CD4-positive, alpha-beta T cell treated with Interleukin-6 at 100 ng/mL for 8 hours (primary cell): ENCODE measurements around the gene DRD2.
"Not testable (repeated sequence)": the region's sequence is repeated elsewhere in the genome, so short reads cannot be mapped to it uniquely, and the experiment has no call there.

Experiments used
- DNase-seq: peaks from one replicate; pipeline ENCODE4 v3.0.0-alpha.2; 2020; ENCODE audit warnings: mixed read lengths, low spot score

Gene DRD2

DNA sequence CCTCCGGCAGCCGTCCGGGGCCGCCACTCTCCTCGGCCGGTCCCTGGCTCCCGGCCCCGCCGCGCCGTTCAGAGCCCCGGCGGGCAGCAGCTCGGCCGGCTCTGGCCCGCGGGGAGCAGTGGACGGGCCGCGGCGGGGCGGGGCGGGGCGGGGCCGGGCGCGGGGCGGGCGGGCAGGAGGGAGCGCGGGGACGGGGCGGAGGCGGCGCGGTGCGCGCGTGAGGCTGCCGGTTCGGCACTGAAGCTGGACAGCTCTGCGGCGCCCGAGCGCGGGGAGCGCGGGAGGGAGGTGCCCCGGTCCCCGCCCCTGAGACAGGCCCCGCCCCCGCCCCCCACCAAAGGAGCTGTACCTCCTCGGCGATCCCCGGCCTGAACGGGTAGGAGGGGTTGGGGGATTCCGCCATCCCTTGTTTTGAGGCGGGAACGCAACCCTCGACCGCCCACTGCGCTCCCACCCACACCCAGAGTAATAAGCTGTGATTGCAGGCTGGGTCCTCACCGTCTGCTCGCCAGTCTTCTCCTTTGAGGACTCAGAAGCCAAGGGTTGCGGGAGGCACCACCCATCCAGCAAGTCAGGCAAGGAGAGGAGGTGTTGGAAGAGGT lies at the start of gene DRD2:
DRD2 (minus strand) TSS at position 239 of the 602 bp plus-strand sequence. CDS start 50,747 bp downstream, outside the sequence.
- DNase-seq = no peak

DNA sequence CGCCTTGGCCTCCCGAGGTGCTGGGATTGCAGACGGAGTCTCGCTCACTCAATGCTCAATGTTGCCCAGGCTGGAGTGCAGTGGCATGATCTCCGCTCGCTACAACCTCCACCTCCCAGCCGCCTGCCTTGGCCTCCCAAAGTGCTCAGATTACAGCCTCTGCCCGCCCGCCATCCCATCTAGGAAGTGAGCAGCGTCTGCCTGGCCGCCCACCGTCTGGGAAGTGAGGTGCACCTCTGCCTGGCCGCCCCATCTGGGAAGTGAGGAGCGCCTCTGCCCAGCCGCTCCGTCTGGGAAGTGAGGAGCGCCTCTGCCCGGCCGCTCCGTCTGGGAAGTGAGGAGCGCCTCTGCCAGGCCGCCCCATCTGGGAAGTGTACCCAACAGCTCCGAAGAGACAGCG lies 48.7 kb upstream of the DRD2 start:
- not testable (repeated sequence) for DNase-seq

DNA sequence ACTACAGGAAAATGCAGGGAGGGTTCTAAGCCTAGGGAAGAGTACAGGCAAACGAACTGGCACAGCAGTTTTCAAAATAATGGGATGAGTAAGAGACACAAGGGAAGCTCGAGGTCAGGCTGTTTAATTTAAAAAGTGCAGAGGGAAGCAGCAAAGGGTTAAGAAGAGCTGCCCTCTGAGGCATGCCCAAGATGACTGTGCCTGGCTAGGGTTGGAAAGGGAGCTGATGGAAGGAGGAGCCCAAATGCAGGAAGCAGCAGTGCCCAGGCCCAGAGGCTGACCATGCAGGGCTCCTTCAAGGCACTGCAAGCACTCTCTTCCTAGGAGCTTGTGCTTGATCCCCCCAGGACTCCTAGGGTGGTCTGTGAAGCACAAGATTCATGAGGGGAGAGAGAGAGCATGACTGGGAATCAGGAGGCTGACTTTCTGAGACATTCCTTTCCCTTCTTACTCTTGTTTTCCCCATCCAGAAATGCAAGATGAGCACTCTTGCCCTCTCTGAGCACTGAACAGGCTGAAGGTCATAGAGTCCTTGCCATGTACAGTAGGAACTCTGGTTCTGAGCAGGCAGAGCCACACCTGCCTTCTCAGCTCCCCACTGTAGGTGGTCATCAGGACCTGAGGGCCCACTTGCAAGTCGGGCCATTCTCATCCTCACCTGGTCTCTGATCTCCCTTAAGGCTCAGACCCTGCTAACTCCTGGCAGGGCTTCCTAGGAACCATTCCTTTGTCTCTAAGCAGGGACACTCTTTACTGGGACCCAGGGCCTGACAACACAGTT lies 46.7 kb upstream of the DRD2 start:
- no peak for DNase-seq

DNA sequence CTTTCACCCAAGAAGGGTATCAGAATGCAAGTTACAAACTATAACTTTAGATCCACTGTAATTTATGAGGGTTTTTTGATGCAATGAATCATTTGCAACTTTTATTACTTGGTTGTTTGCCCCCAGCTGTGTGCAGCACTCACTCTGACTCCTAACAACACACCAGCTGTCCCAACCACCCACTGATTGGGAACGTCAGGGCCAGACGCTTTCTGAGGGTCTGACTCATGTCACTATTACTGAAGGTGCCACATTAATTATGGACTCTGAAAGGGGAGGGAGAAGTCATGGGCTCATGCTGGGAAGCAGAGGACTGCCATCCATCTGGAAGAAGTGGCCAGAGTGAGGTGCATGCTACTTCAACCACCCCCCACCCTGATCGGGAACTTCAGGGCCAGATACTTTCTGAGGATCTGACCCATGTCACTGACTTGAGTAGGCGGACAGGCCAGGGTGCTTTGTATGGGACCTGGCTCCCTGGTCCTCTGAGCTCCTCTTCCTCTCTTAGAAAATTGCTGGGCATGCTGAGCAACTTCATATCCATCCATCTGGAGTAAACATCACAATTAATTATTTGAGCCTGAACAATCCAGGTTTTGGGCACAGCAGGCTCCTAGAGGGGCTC lies 44.9 kb upstream of the DRD2 start:
- no peak for DNase-seq

DNA sequence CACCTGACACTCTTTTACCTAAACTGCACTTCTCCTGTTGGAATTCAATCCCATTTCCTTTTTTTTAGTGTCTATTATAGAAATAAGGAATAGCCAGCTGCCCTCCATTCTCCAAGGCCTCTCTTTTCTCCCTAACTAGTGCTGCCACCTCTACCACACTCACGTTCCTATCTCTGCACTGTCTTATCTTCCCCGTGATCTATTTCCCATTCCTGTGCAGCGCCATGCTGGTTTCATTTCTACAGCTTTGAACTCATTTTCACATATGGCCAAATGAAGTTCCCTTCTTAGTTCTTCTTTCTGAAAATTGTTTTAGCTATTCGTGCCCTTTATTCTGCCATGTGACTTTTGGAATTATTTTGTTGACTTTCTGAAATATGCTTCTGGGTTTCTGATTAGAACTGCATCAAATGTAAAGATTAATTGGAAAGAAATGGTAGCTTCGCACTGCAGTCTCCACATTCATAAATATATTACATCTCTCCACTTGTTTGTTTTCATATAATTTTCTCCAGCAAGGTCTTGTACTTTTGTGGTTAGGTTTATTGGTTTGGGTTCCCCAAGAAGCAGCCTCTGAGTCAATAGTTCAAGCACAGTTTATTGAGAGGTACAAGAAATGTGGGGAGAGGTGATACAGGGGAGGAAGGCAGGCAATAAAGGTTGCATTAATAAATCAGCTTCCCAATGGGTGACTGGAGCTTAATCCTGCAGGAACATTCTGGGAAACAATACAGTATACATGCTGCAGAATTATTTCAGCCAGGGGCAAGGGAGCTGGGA lies 43.7 kb upstream of the DRD2 start:
- no peak for DNase-seq

DNA sequence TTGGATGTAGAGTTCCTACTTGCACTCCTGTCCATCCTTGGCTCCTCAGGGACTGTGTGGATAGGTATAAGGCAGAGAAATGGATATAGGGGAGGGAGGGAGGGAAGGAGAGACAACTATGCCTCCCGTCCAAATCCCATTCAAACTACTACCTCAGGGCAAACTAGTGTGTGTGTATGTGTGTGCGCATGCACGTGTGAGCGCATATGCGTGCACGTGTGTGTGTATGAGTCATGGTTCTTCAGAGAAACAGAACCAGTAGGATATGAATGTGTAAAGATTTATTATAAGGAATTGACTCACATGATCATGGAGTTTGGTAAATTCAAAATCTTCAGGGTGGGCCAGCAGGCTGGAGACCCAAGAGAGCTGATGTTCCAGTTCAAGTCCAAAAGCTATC lies 42.2 kb upstream of the DRD2 start:
- DNase-seq = no peak

DNA sequence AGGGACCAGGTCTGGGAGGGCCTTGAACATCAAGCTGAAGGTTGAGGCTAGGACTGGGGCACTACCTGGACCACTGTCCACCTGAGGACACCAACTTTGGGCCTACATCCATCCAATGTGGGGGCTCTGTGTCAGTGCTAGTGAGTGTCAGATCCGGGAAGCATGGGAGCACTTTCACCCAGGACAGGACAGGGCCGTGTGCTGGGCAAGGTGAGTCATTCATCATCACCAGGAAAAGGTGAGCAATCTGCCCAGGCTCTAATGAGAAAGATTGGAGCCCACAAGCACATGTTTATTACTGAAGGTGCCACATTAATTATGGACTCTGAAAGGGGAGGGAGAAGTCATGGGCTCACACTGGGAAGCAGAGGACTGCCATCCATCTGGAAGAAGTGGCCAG lies 39.7 kb upstream of the DRD2 start:
- no peak for DNase-seq

DNA sequence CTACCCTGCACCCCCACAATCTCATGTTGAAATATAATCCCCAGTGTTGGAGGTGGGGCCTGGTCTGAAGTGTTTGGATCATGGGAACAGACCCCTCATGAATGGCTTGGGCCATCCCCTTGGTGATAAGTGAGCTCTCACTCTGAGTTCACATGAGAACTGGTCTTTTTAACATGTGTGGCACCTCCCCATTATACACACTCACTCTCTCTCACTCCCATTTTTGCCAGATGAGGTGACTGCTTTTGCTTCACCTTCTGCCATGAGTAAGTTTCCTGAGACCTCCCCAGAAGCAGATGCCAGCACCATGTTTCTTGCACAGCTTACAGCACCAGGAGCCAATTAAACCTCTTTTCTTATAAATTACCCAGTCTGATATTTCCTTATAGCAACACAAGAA lies 32.1 kb upstream of the DRD2 start:
- DNase-seq = no peak

DNA sequence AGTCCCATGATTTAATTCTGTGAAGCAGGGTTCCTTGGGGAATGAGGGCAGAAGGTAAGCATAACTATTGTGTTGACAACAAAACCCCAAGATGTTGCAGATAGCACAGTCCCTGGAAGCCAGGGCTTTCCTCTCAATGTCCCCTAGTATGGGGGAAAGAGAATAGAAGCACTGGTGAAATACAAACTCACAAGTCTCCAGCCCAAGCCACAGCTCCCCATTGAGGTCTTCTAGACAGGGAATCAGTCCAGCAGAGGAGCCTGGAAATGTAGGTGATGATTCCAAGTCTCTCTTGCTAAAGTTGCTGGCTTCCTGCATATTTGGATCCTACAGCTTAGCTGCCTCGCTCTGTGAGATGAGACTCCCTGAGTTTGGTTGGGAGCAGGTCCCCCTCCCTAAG lies 31.7 kb upstream of the DRD2 start:
- DNase-seq = no peak

DNA sequence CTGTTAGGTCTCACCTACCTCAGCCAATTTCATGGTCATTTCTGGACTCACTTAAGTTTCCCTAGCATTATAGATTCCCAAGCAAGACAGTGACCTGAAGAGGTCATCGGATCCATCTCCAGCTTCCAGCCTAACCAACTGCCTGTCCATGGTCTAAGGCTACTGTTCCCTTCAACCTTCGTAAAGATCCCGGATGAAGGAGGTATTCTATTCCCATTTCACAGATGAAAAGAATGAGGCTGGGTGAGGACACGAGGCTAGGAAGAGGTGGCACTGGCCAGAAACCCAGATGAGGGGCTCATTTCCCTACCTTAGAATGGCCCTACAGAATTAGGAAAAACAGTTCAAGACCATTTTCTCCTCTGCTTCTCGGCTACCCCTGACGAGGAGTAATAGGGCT lies 31.3 kb upstream of the DRD2 start:
- DNase-seq = no peak

DNA sequence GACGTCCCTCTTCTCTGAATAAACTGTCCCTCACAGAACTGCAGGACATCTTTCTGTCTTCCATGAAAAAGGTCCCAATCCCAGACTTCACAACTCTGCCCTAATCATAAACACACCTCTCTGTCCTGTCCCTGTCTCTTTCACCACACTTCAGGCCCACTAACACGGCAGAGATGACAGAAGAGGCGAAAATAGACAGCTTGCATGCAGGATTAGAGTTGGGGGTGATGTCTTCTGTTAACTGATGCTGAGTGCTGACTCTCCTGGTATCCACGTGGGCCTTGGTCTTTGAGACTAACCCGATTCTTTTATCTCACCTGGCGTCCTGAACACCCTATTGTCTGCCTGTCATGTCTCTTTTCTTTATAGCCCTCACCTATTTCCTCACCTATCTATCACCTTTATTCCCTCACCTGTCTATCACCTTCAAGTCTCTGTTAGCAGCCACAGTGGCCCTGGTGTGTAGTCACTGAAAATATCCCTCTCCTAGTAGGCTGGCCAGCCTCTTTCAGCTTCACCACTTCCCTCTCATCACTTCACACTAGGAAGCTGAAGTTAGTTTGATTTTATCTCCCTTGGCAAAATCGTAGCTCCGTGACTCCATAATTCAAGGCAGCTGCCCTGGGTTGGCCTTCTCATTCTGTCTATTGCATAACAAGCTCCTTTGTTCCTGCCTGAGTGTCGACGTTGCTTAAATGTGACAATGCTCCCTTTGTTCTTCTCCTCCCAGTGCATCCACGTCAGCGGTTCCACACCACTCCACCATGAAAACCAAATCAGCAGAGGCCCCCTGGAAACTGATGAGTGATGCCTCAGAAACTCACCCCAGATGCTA lies 30.6 kb upstream of the DRD2 start:
- DNase-seq = no peak

DNA sequence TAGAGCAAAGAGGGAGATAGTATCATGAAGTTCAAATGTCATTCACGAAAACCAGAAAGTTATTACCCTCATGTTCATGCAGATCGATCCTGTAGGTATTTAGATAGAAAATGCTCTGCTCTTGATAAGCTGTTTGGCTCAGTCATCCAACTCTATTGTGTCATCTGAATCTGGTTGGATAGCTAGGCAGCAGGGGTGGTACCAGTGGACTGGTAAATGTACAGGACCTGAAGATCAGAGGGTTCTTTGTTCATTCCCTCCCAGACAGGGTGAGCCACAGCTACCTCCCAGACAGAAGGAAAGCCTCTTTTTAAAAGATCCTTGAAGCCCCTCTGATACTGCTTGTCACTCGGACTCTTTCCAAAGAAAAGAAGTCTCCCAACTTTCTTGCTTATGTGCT lies 29.8 kb upstream of the DRD2 start:
- DNase-seq = no peak

DNA sequence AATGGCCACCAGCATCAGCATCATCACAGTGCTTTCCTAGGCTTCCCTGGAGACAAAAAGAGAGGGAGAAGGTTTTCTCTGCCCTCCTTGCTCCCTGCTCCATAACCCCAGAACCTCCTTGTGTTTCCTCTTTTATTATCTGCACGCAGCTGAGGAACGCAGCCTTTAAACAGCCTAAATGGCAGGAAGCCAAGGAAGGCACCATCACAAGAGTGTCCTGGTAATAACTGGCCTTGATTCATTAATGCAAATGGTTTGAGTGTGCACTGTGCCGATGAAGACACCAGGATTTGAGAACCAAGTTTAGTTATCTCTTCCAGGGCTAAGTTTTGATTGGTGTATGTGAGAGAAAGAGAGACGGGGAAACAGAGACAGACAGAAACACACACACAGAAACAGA lies 29.4 kb upstream of the DRD2 start:
- DNase-seq = no peak

DNA sequence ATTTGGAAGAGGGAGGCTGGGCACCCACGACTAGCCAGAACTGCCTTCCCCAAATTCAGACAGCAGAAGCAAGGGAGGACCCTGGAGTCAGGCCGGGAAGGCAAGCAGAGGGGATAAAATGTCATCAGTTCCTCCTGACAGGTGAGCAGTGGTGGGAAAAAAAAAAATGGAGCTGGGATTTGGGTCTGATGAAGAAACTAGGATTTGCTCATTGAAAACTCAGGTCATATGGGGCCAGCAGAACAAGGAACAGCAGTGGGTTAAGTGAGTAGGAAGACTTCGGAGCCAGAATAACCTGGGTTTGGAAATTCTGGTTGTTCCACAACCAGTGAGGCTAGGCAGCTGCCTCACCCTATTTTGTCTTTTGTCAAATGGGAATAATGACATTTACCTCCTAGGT lies 28.9 kb upstream of the DRD2 start:
- no peak for DNase-seq

DNA sequence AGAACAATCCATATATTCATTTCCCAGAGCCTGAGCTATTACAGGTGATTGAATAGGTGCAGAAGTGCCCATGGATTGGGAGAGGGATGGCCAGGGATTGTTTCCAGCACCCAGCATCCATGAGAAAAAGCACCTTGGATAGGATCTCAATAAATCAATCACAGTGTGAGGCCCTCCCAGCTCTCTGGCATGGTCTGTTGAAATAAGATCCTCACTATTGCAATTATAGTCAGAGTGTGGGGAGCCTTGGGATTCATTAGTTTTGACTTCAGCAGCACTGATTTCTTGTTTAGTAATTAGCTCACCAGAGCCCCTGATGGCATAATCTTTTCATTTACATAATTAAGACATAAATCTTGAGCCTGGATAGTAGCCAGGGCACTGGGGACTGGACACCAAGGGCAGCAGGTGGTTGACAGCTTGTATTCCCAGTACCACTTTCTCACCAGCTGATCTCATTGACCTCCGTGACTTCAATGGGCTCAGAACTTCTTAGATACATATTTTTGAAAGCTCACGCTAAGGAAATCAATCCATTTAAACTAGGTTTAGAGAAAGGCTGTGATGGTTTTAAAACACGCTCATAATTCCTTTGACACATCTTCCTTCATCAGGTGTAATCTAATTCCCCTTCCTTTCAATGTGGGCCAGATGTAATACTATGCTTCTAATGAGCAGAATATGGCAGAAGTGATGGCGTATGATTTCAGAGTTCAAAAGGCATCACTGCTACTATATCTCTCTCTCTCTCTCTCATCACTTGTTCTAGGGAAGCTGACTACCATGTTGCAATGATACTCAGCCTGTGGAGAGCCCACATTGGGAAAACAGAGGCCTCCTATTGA lies 22.1 kb upstream of the DRD2 start:
- DNase-seq = no peak

DNA sequence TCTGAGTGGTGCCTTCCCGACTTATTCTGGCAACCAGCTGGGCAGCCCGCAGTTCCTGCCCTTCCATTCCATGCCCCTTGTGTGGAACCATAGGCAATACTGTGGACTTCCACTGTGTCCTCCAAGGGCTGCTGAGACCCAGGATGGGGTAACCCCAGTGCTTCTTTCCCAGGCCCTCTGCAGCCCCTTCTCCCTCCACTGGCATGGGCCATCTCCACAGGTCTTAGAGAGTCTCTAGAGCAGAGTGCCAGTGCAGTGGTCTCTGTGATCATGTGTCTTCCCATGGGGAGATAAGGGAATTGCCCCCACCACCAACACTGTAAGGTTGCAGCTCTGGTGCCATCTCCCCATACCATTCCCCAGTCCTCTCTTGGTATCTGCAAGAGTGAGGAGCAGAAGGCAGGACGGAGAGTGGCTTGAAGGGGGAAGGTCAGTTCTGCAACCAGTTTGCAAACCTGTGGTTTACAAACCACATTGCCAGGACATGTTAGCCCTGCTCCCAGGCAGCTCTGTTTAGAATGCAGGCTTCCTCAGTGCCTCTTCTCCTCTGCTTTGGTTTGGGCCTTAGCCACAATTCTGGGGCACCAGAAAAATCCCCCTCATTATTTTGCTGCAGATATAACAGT lies 20.9 kb upstream of the DRD2 start:
- no peak for DNase-seq

DNA sequence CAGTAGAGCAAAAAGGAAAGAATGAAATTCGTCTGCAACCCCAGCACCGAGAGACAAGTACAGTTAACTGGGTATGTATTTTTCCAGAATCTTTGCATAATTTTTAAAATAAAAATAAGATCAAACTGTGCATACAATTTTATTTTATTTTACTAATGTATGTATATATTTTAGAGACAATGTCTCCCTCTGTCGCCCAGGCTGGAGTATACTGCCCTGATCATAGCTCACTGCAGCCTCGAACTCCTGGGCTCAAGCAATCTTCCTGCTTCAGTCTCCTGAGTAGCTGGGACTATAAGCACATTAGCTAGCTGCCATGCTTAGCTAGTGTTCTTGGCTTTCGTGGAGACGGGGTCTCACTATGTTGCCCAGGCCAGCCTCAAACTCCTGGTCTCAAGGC lies 18.8 kb upstream of the DRD2 start:
- no peak for DNase-seq

DNA sequence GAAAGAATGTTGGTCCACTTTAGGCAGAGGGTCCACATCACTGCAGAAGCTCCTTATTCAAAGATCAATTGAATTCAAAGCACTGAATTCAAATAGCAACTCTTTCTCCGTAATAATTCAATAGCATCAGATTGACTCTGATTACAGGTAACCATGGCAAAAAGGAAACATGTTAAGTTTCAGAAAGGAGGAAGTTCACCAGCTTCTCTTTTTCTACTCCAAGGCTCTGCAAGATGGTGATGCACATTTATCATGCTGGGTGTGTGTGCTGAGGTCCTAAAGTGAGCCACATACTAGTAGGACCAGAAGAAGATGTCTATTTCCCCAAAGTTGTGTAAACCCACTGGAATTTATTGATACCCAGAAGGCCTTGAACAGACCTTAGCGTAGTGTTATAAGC lies 18.0 kb upstream of the DRD2 start:
- DNase-seq = no peak

DNA sequence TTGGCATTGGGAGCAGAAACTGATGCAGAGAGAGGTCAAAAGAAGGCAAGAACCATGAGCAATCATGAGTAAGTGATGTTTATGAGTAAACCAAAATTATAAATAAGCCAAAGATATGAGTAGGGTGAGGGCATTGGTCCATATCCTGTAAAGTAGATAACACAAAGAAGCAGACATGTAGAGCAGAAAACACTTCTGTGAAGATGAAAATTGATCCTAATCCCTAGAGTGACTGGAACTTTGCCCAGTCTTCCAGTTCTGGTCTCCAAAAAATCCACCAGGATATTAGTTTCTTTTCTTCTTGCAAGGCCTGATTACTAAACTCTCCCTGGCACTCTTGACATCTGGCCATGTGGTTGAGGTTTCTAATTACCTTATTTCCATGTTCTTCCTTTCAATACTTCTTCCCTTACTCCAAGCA lies 13.7 kb upstream of the DRD2 start:
- no peak for DNase-seq

DNA sequence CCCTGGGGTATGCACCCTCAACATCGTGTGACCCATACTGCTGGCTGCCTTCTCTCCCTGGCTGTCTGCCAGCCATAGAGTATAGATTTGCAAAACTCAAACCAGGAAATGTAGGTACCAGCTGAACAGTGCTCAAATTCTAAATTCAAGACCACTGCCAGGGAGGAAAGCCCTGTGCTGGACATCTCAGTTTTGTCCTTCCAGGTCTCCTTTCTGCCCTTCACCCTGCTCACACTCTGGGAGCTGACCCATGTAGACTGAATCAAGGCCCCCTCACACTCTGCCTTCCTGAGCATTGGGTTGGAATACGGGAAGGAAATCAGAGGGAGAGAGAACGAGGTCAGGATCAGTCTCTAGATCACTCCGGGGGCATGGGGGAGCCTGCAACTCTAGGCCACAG lies 12.4 kb upstream of the DRD2 start:
- DNase-seq = no peak
